H9 (cell line): ENCODE data around the gene MYD88. TPM values are rescaled to one million over a fixed set of nuclear protein-coding genes. Genes with fewer than 3 reads are reported as not detected.

Experiments
- DNase-seq: peaks from one replicate; pipeline ENCODE4 v3.0.0-alpha.2; 2017
- H2AFZ ChIP-seq: one replicate; pipeline ENCODE4 v1.6.1; 2013; ENCODE audit warnings: mild to moderate bottlenecking, low read length, control low read depth, moderate library complexity
- H2AK5ac ChIP-seq: 2 replicates; pipeline ENCODE4 v1.6.1; 2013; ENCODE audit warnings: low read length, control low read depth, mixed read lengths; ENCODE audit not compliant: insufficient read length
- H2BK120ac ChIP-seq: one replicate; pipeline ENCODE4 v1.6.1; 2013; ENCODE audit warnings: low read depth, mild to moderate bottlenecking, low read length, control low read depth, inconsistent platforms; ENCODE audit not compliant: poor library complexity, severe bottlenecking
- H2BK12ac ChIP-seq: 2 replicates; pipeline ENCODE4 v1.6.1; 2013; ENCODE audit warnings: low read length, control low read depth, mixed read lengths, low read depth; ENCODE audit not compliant: insufficient read length
- H2BK15ac ChIP-seq: 2 replicates; pipeline ENCODE4 v1.6.1; 2013; ENCODE audit warnings: low read depth, low read length, control low read depth
- H2BK20ac ChIP-seq: one replicate; pipeline ENCODE4 v1.6.1; 2013; ENCODE audit warnings: low read depth, mild to moderate bottlenecking, low read length, control low read depth, inconsistent platforms; ENCODE audit not compliant: poor library complexity, severe bottlenecking
- H2BK5ac ChIP-seq: 2 replicates; pipeline ENCODE4 v1.6.1; 2013; ENCODE audit warnings: low read length, control low read depth, mixed read lengths; ENCODE audit not compliant: insufficient read length
- H3K14ac ChIP-seq: 2 replicates; pipeline ENCODE4 v1.6.1; 2013; ENCODE audit warnings: low read length, control low read depth; ENCODE audit not compliant: insufficient read depth
- H3K18ac ChIP-seq: 2 replicates; pipeline ENCODE4 v1.6.1; 2013; ENCODE audit warnings: low read depth, mild to moderate bottlenecking, mixed read lengths, low read length, control low read depth; ENCODE audit not compliant: insufficient read length
- H3K23ac ChIP-seq: 2 replicates; pipeline ENCODE4 v1.6.1; 2013; ENCODE audit warnings: low read length, control low read depth, mixed read lengths, low read depth; ENCODE audit not compliant: insufficient read length
- H3K23me2 ChIP-seq: 2 replicates; pipeline ENCODE4 v1.6.1; 2013; ENCODE audit warnings: low read depth, mild to moderate bottlenecking, mixed read lengths, low read length, control low read depth; ENCODE audit not compliant: insufficient read length, poor library complexity, severe bottlenecking
- H3K27ac ChIP-seq: 2 replicates; pipeline ENCODE4 v1.5.1; 2013; ENCODE audit warnings: low read length, control low read depth, mixed read lengths, low read depth; ENCODE audit not compliant: insufficient read length
- H3K27me3 ChIP-seq: 2 replicates; pipeline ENCODE4 v1.6.1; 2013; ENCODE audit warnings: low read length, control low read depth, inconsistent platforms; ENCODE audit not compliant: insufficient read depth
- H3K4ac ChIP-seq: 2 replicates; pipeline ENCODE4 v1.6.1; 2013; ENCODE audit warnings: low read depth, mild to moderate bottlenecking, control low read depth, inconsistent platforms, low read length, moderate library complexity
- H3K4me1 ChIP-seq: 2 replicates; pipeline ENCODE4 v1.6.1; 2013; ENCODE audit warnings: low read length, control low read depth, inconsistent platforms; ENCODE audit not compliant: insufficient read depth
- H3K4me2 ChIP-seq: 2 replicates; pipeline ENCODE4 v1.6.1; 2013; ENCODE audit warnings: low read length, control low read depth, mixed read lengths; ENCODE audit not compliant: insufficient read length, insufficient read depth
- H3K56ac ChIP-seq: 2 replicates; pipeline ENCODE4 v1.6.1; 2013; ENCODE audit warnings: low read depth, mild to moderate bottlenecking, mixed read lengths, low read length, control low read depth; ENCODE audit not compliant: insufficient read length
- H3K79me1 ChIP-seq: 2 replicates; pipeline ENCODE4 v1.6.1; 2013; ENCODE audit warnings: low read depth, mild to moderate bottlenecking, moderate library complexity, low read length, control low read depth, inconsistent platforms; ENCODE audit not compliant: insufficient read depth, poor library complexity, severe bottlenecking
- H3K79me2 ChIP-seq: 2 replicates; pipeline ENCODE4 v1.6.1; 2013; ENCODE audit warnings: low read length, control low read depth, inconsistent platforms; ENCODE audit not compliant: insufficient read depth
- H3K9ac ChIP-seq: 2 replicates; pipeline ENCODE4 v1.6.1; 2013; ENCODE audit warnings: low read length, control low read depth, mixed read lengths; ENCODE audit not compliant: insufficient read length; ENCODE audit errors: extremely low read depth
- H3K9me3 ChIP-seq: one replicate; pipeline ENCODE4 v1.6.1; 2013; ENCODE audit warnings: low read depth, low read length, inconsistent platforms; ENCODE audit not compliant: control insufficient read depth
- H3T11ph ChIP-seq: one replicate; pipeline ENCODE4 v1.6.1; 2013; ENCODE audit warnings: mild to moderate bottlenecking, low read length, control low read depth, inconsistent platforms
- H4K20me1 ChIP-seq: one replicate; pipeline ENCODE4 v1.6.1; 2013; ENCODE audit not compliant: control insufficient read depth, insufficient read length, insufficient read depth
- H4K5ac ChIP-seq: 2 replicates; pipeline ENCODE4 v1.6.1; 2013; ENCODE audit warnings: low read depth, mild to moderate bottlenecking, mixed read lengths, low read length, control low read depth; ENCODE audit not compliant: insufficient read length
- H4K8ac ChIP-seq: replicated peaks from 2 replicates; pipeline ENCODE4 v1.6.1; 2013; ENCODE audit warnings: low read length, control low read depth, mixed read lengths, low read depth; ENCODE audit not compliant: insufficient read length
- H4K91ac ChIP-seq: 2 replicates; pipeline ENCODE4 v1.6.1; 2013; ENCODE audit warnings: low read depth, mild to moderate bottlenecking, moderate library complexity, mixed read lengths, low read length, control low read depth; ENCODE audit not compliant: insufficient read length
- H3K27ac Mint-ChIP-seq, 3 experiments: 2 replicates in 2 of 3; 3 replicates in 1 of 3; pipeline ENCODE4 v1.8.0; 2020 to 2021; ENCODE audit warnings: mixed read lengths in 3 of 3, mild to moderate bottlenecking in 1 of 3, moderate library complexity in 1 of 3
- H3K27me3 Mint-ChIP-seq: 2 replicates; pipeline ENCODE4 v1.8.0; 2021; ENCODE audit warnings: low read depth, mild to moderate bottlenecking, moderate library complexity, mixed read lengths
- H3K36me3 Mint-ChIP-seq, 3 experiments: 2 replicates in 2 of 3; 3 replicates in 1 of 3; pipeline ENCODE4 v1.8.0; 2020 to 2021; ENCODE audit warnings: low read depth in 3 of 3, mixed read lengths in 3 of 3; ENCODE audit not compliant: insufficient read depth in 1 of 3
- H3K4me1 Mint-ChIP-seq, 2 experiments: 2 replicates each; pipeline ENCODE4 v1.8.0; 2020; ENCODE audit warnings: mixed read lengths in 2 of 2
- H3K4me3 Mint-ChIP-seq, 2 experiments: 2 replicates in 1 of 2; 3 replicates in 1 of 2; pipeline ENCODE4 v1.8.0; 2020 to 2021; ENCODE audit warnings: mild to moderate bottlenecking in 2 of 2, mixed read lengths in 2 of 2, moderate library complexity in 1 of 2
- H3K9me3 Mint-ChIP-seq, 2 experiments: 2 replicates in 1 of 2; 3 replicates in 1 of 2; pipeline ENCODE4 v1.8.0; 2020; ENCODE audit warnings: mild to moderate bottlenecking in 2 of 2, mixed read lengths in 2 of 2, moderate library complexity in 1 of 2
- WGBS: extraction: QIAGEN DNeasy Blood & Tissue Kit; methylation state at CpG from one replicate; pipeline ENCODE4 v1.1.7; 2013; ENCODE audit warnings: missing lambda C conversion rate, low lambda C conversion rate, mixed read lengths; ENCODE audit not compliant: insufficient read length; ENCODE audit errors: extremely low coverage; 5-methylcytosine and 5-hydroxymethylcytosine counted together
- total RNA-seq: library from RNA; stranded (reverse); gene quantifications from 2 replicates; pipeline ENCODE4 v1.2.1, GENCODE V29; 2021
- TF ChIP-seq, protein P1 (sequence below): fragments of 200-600 bp; sonication (generic); conservative IDR thresholded peaks from 3 replicates; pipeline ENCODE4 v1.8.0; 2021; ENCODE audit warnings: antibody characterized with exemption, mild to moderate bottlenecking

Gene MYD88
- total RNA-seq, 1 experiment from 2014 or later: 33.4 TPM

DNA sequence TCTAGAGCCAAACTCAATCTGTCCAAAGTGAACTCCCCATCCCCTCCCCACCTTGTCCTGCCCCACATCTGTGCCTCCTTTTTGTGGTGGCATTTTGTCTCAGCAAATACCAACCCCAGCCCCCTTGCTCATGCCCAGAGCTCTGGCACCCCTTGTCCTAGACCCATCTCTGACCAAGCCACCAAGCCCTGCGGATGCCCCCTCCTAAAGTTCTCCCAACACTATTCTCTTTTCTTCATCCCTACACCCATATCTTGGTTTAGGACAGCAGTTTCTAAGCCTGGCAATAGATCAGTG, 19.3 kb upstream of the MYD88 start:
- H3K79me2 ChIP-seq: no peaks in the 10 kb centered on the region
- no peak overlapping the region for H2BK15ac ChIP-seq
- H4K5ac ChIP-seq: no peak overlapping the region
- H3K4ac ChIP-seq: no peak overlapping the region
- WGBS: no CpG with 5 or more reads among the region's 1 CpG
- H3K4me1 ChIP-seq: no peaks in the 10 kb centered on the region
- no peaks in the 10 kb centered on the region for H3K27me3 ChIP-seq
- H3K23me2 ChIP-seq: no peaks in the 10 kb centered on the region
- H3K27ac Mint-ChIP-seq: no peak overlapping the region
- no peak overlapping the region; a peak in 1 of 5 replicates for H3K4me3 Mint-ChIP-seq
- H3K23ac ChIP-seq: no peak overlapping the region
- H2BK12ac ChIP-seq: no peak overlapping the region
- no peak overlapping the region for H3K27ac ChIP-seq
- H3K9ac ChIP-seq: no peak overlapping the region
- H3K9me3 ChIP-seq: no peaks in the 10 kb centered on the region
- H3K18ac ChIP-seq: no peak overlapping the region
- no peak overlapping the region for H2BK120ac ChIP-seq
- no peak for DNase-seq
- H3K4me1 Mint-ChIP-seq: peaks cover 0 to 3% of the 10 kb centered on the region in 2 experiments; a peak in 1 of 4 replicates
- TF ChIP-seq, protein P1, sequence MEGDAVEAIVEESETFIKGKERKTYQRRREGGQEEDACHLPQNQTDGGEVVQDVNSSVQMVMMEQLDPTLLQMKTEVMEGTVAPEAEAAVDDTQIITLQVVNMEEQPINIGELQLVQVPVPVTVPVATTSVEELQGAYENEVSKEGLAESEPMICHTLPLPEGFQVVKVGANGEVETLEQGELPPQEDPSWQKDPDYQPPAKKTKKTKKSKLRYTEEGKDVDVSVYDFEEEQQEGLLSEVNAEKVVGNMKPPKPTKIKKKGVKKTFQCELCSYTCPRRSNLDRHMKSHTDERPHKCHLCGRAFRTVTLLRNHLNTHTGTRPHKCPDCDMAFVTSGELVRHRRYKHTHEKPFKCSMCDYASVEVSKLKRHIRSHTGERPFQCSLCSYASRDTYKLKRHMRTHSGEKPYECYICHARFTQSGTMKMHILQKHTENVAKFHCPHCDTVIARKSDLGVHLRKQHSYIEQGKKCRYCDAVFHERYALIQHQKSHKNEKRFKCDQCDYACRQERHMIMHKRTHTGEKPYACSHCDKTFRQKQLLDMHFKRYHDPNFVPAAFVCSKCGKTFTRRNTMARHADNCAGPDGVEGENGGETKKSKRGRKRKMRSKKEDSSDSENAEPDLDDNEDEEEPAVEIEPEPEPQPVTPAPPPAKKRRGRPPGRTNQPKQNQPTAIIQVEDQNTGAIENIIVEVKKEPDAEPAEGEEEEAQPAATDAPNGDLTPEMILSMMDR: no peak
- no peak overlapping the region for H4K91ac ChIP-seq
- no peak overlapping the region for H2BK5ac ChIP-seq
- H2AFZ ChIP-seq: no peak overlapping the region
- H2BK20ac ChIP-seq: no peak overlapping the region
- no peaks in the 10 kb centered on the region; a peak in 1 of 5 replicates for H3K9me3 Mint-ChIP-seq
- no peak overlapping the region for H2AK5ac ChIP-seq
- no peak overlapping the region for H3K4me2 ChIP-seq
- H3K79me1 ChIP-seq: no peaks in the 10 kb centered on the region
- H4K8ac ChIP-seq: no peak overlapping the region
- no peaks in the 10 kb centered on the region for H4K20me1 ChIP-seq
- peaks cover 15% of the 10 kb centered on the region for H3K27me3 Mint-ChIP-seq
- H3K36me3 Mint-ChIP-seq: peaks cover 19 to 57% (median 33%) of the 10 kb centered on the region in 3 experiments; a peak in 6 of 7 replicates
- no peak overlapping the region for H3K14ac ChIP-seq
- H3T11ph ChIP-seq: no peak overlapping the region
- no peak overlapping the region for H3K56ac ChIP-seq
